GM12801 (cell line): ENCODE measurements around the gene FNIP1.

ENCODE experiments used
- CTCF ChIP-seq: IDR thresholded peaks from one replicate; pipeline ENCODE4 v1.5.1; 2011; ENCODE audit warnings: control low read depth; ENCODE audit not compliant: insufficient read length; ENCODE audit errors: extremely low read depth

FNIP1 gene

DNA sequence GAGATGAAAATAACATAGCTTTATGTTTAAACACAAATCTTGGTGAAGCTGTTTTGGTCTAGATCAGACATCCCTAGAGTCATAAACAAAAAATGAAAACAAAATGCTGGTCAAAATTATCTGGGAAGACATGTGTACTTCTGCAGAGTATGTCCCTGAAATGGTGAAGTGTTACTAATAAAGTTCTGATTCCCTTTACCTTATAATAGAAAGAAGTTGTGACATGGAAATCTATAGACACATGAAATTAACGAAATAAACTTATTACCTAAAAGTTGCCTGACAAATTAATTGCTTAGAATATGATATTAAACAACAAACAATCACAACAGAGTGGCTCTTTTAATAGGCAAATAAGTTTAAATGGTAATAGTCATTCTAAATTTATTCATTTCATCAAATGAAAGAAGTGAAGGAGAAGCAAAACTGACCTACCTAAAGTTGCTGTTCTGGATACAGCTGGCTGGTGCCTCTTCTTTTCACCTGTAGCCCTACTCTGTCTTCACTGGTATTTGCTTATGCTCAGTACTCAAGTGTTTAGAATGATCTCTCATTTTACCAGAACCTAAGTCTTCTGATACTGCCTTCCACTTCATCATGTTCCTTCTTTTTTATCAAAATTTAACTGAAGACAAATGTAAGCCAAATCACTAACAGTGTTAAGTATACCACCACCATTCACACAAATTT is 38.8 kb downstream of the FNIP1 start:
- no peak for TF ChIP-seq CTCF

GRCh38 chr5:131756942-131757341 is 39.9 kb downstream of the FNIP1 start:
- TF ChIP-seq CTCF = no peak

GRCh38 chr5:131754363-131754762 is 42.5 kb downstream of the FNIP1 start:
- TF ChIP-seq CTCF = no peak

DNA sequence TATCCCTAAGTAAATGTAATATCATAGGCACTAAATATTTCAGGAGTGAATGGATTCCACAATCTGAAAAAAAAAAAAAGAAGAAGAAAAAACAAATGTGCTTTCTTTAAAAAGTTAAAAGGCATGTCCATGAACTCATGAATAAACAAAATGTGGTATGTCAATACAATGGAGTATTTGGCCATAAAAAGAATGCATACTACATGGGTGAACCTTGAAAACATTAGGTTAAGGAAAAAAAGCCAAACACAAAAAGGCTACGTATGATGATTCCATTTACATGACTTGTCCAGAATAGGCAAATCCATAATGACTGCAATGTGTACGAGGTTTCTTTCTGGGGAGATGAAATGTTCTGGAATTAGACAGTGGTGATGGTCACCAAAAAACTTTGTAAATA is 45.3 kb downstream of the FNIP1 start:
- no peak for TF ChIP-seq CTCF

DNA sequence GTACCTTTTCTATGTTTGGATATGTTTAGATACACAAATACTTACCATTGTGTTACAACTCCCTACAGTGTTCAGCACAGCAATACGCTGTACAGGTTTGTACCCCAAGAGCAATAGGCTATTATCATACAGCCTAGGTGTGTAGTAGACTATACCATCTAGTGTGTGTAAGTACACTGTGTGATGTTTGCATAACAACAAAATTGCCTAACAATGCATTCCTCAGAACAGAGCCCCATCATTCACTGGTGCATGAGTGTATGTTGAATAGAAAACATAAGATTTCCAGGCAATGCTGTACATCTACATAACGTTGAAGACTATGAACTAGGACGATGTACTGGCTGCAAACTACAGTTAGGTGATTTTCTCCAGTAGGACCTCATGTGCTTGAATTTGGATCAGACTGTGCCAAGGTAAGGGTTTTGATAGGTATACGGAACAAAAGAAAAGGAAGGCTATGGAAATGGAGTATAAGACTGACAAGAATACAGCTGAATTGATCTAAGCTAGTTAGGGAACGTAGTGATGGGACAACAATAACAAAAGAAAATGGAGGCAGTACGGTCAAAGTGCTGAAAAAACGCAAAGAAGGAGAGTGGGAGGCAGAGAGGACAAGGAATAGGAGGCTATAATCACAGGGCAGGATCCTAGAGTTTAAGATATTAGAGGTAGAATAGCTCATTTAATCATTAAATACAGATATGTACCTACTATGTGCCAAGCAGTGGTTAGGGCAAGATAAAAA is 46.9 kb downstream of the FNIP1 start:
- TF ChIP-seq CTCF = no peak

GRCh38 chr5:131749138-131749537 is 47.7 kb downstream of the FNIP1 start:
- TF ChIP-seq CTCF = no peak

DNA sequence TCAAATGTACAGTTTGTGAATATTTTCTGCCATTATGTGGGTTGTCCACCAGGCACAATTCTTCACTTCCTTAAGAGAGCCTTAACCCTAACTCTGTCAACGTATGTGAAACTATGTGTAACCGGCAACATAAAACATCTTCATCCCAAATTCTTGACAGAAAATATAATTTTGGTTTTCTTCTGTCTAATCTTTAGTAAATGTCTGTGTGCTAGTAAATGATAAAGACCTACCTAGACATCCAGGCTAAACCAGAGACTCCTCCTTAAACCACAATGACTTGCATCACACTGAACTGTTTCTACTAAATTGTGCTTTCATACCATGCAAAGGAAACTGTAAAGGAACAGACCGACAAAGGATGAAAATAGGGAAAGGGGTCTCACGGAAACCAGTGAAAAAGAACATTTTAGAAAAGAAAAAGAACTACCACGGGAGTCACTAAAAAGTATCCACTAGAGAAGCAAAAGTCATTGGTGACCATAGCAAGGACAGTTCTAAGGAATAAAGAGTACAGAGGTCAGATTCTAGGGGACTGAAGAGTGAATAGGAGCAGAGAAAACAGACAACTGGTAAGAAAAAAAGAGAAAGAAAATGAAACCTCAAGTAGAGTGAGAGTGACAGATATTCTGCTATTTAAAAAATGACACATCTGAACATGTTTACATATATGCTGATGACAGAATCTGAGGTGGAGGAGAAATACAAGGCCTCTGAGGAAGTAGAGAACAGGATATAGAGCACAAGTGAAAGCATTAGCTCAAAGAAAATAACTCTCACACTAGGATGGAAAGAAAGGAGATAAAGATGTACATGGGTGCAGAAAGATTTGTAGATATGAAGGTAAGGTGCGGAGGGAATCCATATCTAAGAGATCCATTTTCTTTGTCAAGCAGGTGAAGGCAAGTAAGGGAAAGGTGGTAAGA is 49.4 kb downstream of the FNIP1 start:
- no peak for TF ChIP-seq CTCF
